Gastroesophageal sphincter (tissue), 3 donors: ENCODE results near the gene UTP11.

ENCODE experiments used
- EP300 ChIP-seq: sonication (generic); formaldehyde crosslinking; IDR thresholded peaks from one replicate; pipeline ENCODE4 v1.6.1; 2017; ENCODE audit warnings: antibody characterized with exemption, mild to moderate bottlenecking
- POLR2A ChIP-seq, 2 donors: fragments of 450-650 bp; IDR thresholded peaks; one replicate each; pipeline ENCODE4 v1.6.1; 2017; ENCODE audit warnings: antibody characterized with exemption in 2 of 2, mild to moderate bottlenecking in 2 of 2, moderate library complexity in 1 of 2
- TF ChIP-seq, protein P1 (sequence below), 4 experiments: fragments of 200-600 bp in 2 of 4; fragments of 450-650 bp in 2 of 4; sonication (generic) in 1 of 4; IDR thresholded peaks; one replicate each; pipeline ENCODE4 v1.5.1; 2017 to 2019; ENCODE audit warnings: antibody characterized with exemption in 4 of 4, mild to moderate bottlenecking in 2 of 4, moderate library complexity in 2 of 4

DNA sequence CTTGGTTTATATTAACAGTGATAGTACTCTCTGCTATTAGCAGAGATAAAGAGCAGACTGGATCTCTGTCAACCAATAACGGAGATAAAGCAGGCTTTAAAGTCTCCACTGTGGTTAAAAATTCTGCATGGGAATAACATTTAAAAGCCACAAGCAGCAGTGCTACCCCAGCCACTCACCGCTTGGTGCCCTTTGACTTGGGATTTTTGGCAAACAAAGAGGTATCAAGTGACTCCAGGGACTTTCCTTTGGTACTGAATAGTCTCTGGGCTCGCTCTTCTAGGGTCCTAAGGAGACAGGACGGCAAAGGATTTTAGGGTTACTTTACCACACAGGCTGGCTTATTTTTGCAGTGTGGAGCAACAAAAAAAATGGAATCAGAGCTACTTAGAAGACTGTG is 34.0 kb upstream of the UTP11 start:
- TF ChIP-seq, protein P1, sequence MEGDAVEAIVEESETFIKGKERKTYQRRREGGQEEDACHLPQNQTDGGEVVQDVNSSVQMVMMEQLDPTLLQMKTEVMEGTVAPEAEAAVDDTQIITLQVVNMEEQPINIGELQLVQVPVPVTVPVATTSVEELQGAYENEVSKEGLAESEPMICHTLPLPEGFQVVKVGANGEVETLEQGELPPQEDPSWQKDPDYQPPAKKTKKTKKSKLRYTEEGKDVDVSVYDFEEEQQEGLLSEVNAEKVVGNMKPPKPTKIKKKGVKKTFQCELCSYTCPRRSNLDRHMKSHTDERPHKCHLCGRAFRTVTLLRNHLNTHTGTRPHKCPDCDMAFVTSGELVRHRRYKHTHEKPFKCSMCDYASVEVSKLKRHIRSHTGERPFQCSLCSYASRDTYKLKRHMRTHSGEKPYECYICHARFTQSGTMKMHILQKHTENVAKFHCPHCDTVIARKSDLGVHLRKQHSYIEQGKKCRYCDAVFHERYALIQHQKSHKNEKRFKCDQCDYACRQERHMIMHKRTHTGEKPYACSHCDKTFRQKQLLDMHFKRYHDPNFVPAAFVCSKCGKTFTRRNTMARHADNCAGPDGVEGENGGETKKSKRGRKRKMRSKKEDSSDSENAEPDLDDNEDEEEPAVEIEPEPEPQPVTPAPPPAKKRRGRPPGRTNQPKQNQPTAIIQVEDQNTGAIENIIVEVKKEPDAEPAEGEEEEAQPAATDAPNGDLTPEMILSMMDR (IDR thresholded peaks at IDR 0.05), result no peak
- TF ChIP-seq EP300 (no peak), POLR2A (IDR thresholded peaks at IDR 0.05) (no peak)
